T-cell (primary cell): ENCODE measurements around the gene SFT2D1. TPM values are rescaled to one million over a fixed set of nuclear protein-coding genes. Genes with fewer than 3 reads are reported as not detected.

Experiments
- ATAC-seq, 4 experiments: fragments of 200-7000 bp in 3 of 4; fragments of 150-1000 bp in 1 of 4; cut with Tn5 transposase; replicated peaks in 1 of 4; 1 replicate in 3 of 4; 2 replicates in 1 of 4; pipeline ENCODE4 v1.10.0; 2021; ENCODE audit warnings: moderate library complexity in 3 of 4, mild to moderate bottlenecking in 2 of 4, moderate number of reproducible peaks in 1 of 4
- CTCF ChIA-PET, 2 donors: fragments of 300-600 bp; sonication (Branson Sonifier 250); formaldehyde crosslinking; loops; one replicate each; lab custom pipeline; 2022; ENCODE audit warnings: antibody characterized with exemption in 2 of 2; lab: Charles Lee
- POLR2A ChIA-PET, 2 donors: fragments of 300-600 bp; sonication (Branson Sonifier 250); formaldehyde crosslinking; loops; one replicate each; lab custom pipeline; 2022; ENCODE audit warnings: antibody characterized with exemption in 2 of 2; lab: Charles Lee
- DNase-seq, 35 experiments: peaks; one replicate each; pipeline versions ENCODE4 v3.0.0 to v3.0.0-alpha.2; 2013 to 2023
- H3K27ac ChIP-seq: one replicate; pipeline ENCODE4 v1.5.1; 2013; ENCODE audit warnings: low read length
- H3K27me3 ChIP-seq, 2 experiments: replicated peaks in 1 of 2; 1 replicate in 1 of 2; 2 replicates in 1 of 2; pipeline versions ENCODE4 v1.6.1 to v1.7.0; 2013; ENCODE audit warnings: low read length in 1 of 2, mixed read lengths in 1 of 2; ENCODE audit not compliant: control insufficient read depth in 2 of 2, insufficient read depth in 2 of 2; ENCODE audit errors: extremely low read depth in 1 of 2
- H3K36me3 ChIP-seq, 2 donors: 1 replicate in 1 of 2; 2 replicates in 1 of 2; pipeline versions ENCODE4 v1.6.1 to v1.7.0; 2013; ENCODE audit warnings: low read length in 1 of 2; ENCODE audit not compliant: control insufficient read depth in 2 of 2, insufficient read depth in 1 of 2; ENCODE audit errors: extremely low read depth in 1 of 2
- H3K4me1 ChIP-seq, 2 experiments: 1 replicate in 1 of 2; 2 replicates in 1 of 2; pipeline versions ENCODE4 v1.6.1 to v1.7.0; 2013; ENCODE audit warnings: low read length in 2 of 2, mixed read lengths in 1 of 2; ENCODE audit not compliant: insufficient read depth in 2 of 2, control insufficient read depth in 1 of 2; ENCODE audit errors: extremely low read depth in 1 of 2
- H3K4me3 ChIP-seq, 2 donors: 1 replicate in 1 of 2; 2 replicates in 1 of 2; pipeline versions ENCODE4 v1.5.1 to v1.7.0; 2013; ENCODE audit warnings: mild to moderate bottlenecking in 2 of 2, low read length in 1 of 2, moderate library complexity in 1 of 2; ENCODE audit not compliant: control insufficient read depth in 1 of 2; ENCODE audit errors: extremely low read depth in 1 of 2
- H3K9me3 ChIP-seq: 2 replicates; pipeline ENCODE4 v1.7.0; 2013
- H3K27ac Mint-ChIP-seq, 2 donors: one replicate each; pipeline ENCODE4 v1.8.0; 2020 to 2021; ENCODE audit warnings: mild to moderate bottlenecking in 2 of 2, mixed read lengths in 2 of 2
- H3K27me3 Mint-ChIP-seq, 2 donors: one replicate each; pipeline ENCODE4 v1.8.0; 2021 to 2022; ENCODE audit warnings: mixed read lengths in 2 of 2
- H3K36me3 Mint-ChIP-seq: one replicate; pipeline ENCODE4 v1.8.0; 2021; ENCODE audit warnings: mixed read lengths
- H3K4me1 Mint-ChIP-seq, 3 donors: one replicate each; pipeline ENCODE4 v1.8.0; 2020 to 2022; ENCODE audit warnings: mixed read lengths in 3 of 3, mild to moderate bottlenecking in 1 of 3
- H3K4me3 Mint-ChIP-seq, 3 donors: one replicate each; pipeline ENCODE4 v1.8.0; 2020 to 2022; ENCODE audit warnings: mild to moderate bottlenecking in 3 of 3, mixed read lengths in 3 of 3, moderate library complexity in 3 of 3
- H3K9me3 Mint-ChIP-seq, 3 donors: one replicate each; pipeline ENCODE4 v1.8.0; 2020 to 2022; ENCODE audit warnings: mixed read lengths in 3 of 3
- WGBS: methylation state at CpG from one replicate; pipeline ENCODE4 v1.1.5; 2013; ENCODE audit warnings: missing lambda C conversion rate; ENCODE audit not compliant: insufficient coverage; 5-methylcytosine and 5-hydroxymethylcytosine counted together
- total RNA-seq, 35 experiments: library from RNA in 6 of 35; stranded (reverse) in 6 of 35; fragments of 120-200 nt in 1 of 35; gene quantifications; one replicate each; pipeline versions ENCODE4 v1.2.1 to v1.2.4 and lab custom pipeline; 2013 to 2026

Gene SFT2D1
- total RNA-seq, 5 donors from 2014 or later (not counting 1 experiment from before 2014, with no cell fraction given): 13.8 to 32.0 (median 24.6) TPM

DNA sequence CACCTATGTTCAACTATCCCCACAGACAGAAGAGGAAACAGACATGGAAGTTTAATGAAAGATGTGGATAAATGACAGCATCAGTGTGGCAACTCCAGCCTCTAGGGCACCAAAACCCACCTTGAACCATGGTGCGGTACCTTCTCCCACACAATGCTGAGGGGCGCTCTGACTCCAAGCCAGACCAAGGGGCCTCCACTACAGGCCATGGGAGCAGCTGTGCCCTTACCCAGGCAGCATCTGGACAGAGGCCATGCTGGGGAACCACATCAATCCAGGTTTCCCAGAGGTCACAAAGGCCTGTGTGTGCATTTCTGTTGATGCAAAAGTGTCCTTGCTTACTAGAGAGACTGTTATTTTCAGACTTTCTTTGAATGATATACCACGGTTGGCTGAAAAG is 38.2 kb downstream of the SFT2D1 start:
- 100% methylated on average over 2 of the region's 3 CpGs for WGBS
- Histone ChIP-seq H3K27ac (no peak overlapping the region), H3K4me3 (no peak overlapping the region), H3K36me3 (no peaks in the 10 kb centered on the region), H3K4me1 (peaks cover 5 to 17% of the 10 kb centered on the region in 2 experiments), H3K9me3 (no peaks in the 10 kb centered on the region), H3K27me3 (peaks cover 0 to 40% of the 10 kb centered on the region in 2 experiments)
- ChIA-PET CTCF (interaction anchor here in 1 of 2 donors (0.6 kb wide), 1 partner anchor 539 kb away, joined by 3 read pairs; no protein-coding TSS in a partner anchor), POLR2A (no interaction called here)
- H3K36me3 Mint-ChIP-seq: no peaks in the 10 kb centered on the region
- DNase-seq (no peak), ATAC-seq (no peak)
- no peaks in the 10 kb centered on the region for H3K9me3 Mint-ChIP-seq
- no peak overlapping the region for H3K4me3 Mint-ChIP-seq
- no peak overlapping the region for H3K27ac Mint-ChIP-seq
- peaks cover 52 to 61% of the 10 kb centered on the region in 2 donors for H3K27me3 Mint-ChIP-seq
- H3K4me1 Mint-ChIP-seq: peaks cover 0 to 11% (median 2%) of the 10 kb centered on the region in 3 donors

GRCh38 chr6:166301611-166302529 is 40.5 kb downstream of the SFT2D1 start:
- WGBS: 91% methylated on average over 9 of the region's 17 CpGs

DNA sequence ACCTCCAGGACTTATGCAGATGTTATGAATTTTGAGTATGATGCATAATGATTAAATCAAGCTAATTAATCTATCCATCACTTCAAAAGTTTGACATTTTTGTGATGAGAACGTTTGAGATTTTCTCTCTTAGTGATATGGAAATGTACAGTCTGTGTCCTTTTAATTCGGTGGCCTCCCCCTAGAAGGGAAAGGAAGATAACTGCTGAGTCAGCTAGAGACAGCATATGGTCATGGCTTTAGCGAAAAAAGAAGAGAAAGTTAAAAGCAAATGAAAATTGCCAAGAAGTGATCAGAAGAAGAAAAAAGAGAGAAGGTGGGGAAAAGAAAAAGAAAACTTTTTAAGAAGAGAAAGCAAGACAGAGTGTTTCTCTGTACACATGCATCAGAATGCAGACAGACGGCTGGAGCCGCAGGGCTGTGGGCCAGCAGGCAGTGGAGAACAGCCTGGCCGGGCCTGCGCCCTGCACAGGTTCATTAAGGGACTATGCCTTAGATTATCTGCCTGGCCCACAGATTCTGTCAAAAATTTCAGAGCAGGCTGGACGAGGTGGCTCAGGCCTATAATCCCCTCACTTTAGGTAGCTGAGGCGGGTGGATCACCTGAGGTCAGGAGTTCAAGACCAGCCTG is 41.9 kb downstream of the SFT2D1 start:
- Histone ChIP-seq H3K27ac (no peak overlapping the region), H3K36me3 (no peaks in the 10 kb centered on the region), H3K4me1 (no peaks in the 10 kb centered on the region), H3K9me3 (no peaks in the 10 kb centered on the region), H3K27me3 (peaks cover 0 to 35% of the 10 kb centered on the region in 2 experiments), H3K4me3 (no peak overlapping the region)
- H3K9me3 Mint-ChIP-seq: no peaks in the 10 kb centered on the region
- WGBS: 79% methylated on average over 9 of the region's 9 CpGs
- H3K4me3 Mint-ChIP-seq: no peak overlapping the region
- ChIA-PET POLR2A (no interaction called here), CTCF (interaction anchor here in 1 of 2 donors (0.6 to 0.7 kb wide), 2 partner anchors 80 to 439 kb away, joined by 4 to 8 read pairs; no protein-coding TSS in a partner anchor)
- H3K4me1 Mint-ChIP-seq: no peaks in the 10 kb centered on the region
- DNase-seq (no peak), ATAC-seq (no peak)
- no peak overlapping the region for H3K27ac Mint-ChIP-seq
- H3K36me3 Mint-ChIP-seq: no peaks in the 10 kb centered on the region
- peaks cover 51 to 54% of the 10 kb centered on the region in 2 donors for H3K27me3 Mint-ChIP-seq

More at GRCh38 chr6:166301611-166302529, 40.5 kb downstream of the SFT2D1 start:
- ATAC-seq: no peak
- Histone ChIP-seq H3K4me1 (peaks cover 0 to 3% of the 10 kb centered on the region in 2 experiments), H3K27ac (no peak overlapping the region), H3K36me3 (no peaks in the 10 kb centered on the region), H3K4me3 (no peak overlapping the region), H3K27me3 (peaks cover 0 to 42% of the 10 kb centered on the region in 2 experiments), H3K9me3 (no peaks in the 10 kb centered on the region)
- H3K4me1 Mint-ChIP-seq: peaks cover 0 to 6% (median 0%) of the 10 kb centered on the region in 3 donors
- ChIA-PET CTCF (no interaction called here), POLR2A (no interaction called here)
- no peaks in the 10 kb centered on the region for H3K36me3 Mint-ChIP-seq
- no peak overlapping the region for H3K27ac Mint-ChIP-seq
- H3K9me3 Mint-ChIP-seq: no peaks in the 10 kb centered on the region
- no peak overlapping the region for H3K4me3 Mint-ChIP-seq
- H3K27me3 Mint-ChIP-seq: peaks cover 57 to 64% of the 10 kb centered on the region in 2 donors
- no peak for DNase-seq

DNA sequence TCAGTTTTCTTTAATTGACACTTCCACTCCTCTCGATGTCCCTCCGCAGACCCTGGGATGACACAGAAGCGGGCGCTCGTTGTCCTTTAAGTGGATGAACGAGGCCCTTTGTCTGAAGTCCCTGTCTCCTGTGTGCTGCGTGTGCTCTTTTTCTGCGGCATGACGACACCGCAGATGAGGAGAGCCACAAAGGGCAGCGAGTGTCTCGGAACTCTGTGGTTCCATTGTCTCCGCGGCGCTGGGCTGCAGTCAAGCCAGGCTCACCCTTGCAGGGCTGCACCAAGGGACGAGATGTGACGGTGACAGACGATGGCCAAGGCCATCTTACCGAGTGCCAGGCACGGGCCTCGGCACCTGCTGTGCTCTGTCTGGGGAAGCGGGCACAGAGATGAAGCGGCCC is 44.7 kb downstream of the SFT2D1 start:
- H3K27me3 ChIP-seq: peaks cover 0 to 37% of the 10 kb centered on the region in 2 experiments
- H3K4me3 ChIP-seq: no peak overlapping the region
- 92% methylated on average over 23 of the region's 23 CpGs for WGBS
- H3K4me1 Mint-ChIP-seq: peaks cover 0 to 3% (median 0%) of the 10 kb centered on the region in 3 donors
- no peaks in the 10 kb centered on the region for H3K36me3 Mint-ChIP-seq
- H3K9me3 Mint-ChIP-seq: no peaks in the 10 kb centered on the region
- H3K4me3 Mint-ChIP-seq: no peak overlapping the region
- H3K9me3 ChIP-seq: no peaks in the 10 kb centered on the region
- DNase-seq: no peak
- no peaks in the 10 kb centered on the region for H3K36me3 ChIP-seq
- no peaks in the 10 kb centered on the region for H3K4me1 ChIP-seq
- POLR2A ChIA-PET: no interaction called here
- H3K27me3 Mint-ChIP-seq: peaks cover 26 to 36% of the 10 kb centered on the region in 2 donors
- no peak overlapping the region for H3K27ac Mint-ChIP-seq
- no peak overlapping the region for H3K27ac ChIP-seq
- CTCF ChIA-PET: no interaction called here
- no peak for ATAC-seq

DNA sequence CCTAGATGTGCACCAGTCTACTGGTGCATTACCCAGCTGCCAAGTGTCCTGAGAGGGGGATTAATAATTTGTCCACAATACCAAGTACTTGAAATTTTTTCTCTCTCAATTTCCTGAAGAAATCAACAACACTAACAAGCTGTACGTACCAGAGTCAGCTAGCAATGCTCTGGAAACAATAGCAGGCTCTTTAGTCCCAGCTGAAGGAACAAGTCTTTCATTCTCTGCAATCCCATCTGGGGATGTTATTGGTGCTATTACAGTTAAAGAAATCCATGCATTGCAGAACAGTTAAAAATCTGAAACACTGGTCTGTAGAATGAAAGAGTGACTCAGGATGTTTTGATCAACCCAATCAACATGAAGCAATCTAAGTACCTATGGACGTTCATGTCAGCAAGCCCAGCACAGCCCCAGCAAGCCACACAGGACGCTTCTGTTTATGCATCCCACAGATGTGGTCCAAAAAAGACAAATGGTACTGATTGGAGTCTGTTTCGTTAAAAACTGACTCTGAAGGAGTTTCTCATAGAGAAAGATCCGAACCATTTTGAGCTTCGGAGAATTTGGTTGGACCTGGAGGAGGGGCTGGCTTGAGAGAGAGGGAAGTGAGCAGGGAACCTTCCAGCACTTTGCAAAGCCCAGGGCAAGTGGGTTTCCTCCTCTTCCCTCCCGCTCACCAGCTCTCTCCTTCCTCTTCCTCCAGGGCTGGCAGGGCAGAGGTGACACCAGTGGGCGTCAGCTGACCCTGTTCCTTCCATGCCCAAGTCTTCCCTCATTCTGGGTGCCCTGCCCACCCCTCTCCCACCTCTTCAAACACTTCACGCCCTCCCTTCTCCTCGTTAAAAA is 46.1 kb downstream of the SFT2D1 start:
- H3K27me3 Mint-ChIP-seq: peaks cover 25 to 29% of the 10 kb centered on the region in 2 donors
- H3K9me3 ChIP-seq: no peaks in the 10 kb centered on the region
- DNase-seq (no peak), ATAC-seq (no peak)
- no peaks in the 10 kb centered on the region for H3K36me3 Mint-ChIP-seq
- H3K27me3 ChIP-seq: peaks cover 0 to 32% of the 10 kb centered on the region in 2 experiments
- no peaks in the 10 kb centered on the region for H3K9me3 Mint-ChIP-seq
- no peak overlapping the region for H3K27ac ChIP-seq
- H3K4me3 Mint-ChIP-seq: no peak overlapping the region
- POLR2A ChIA-PET: no interaction called here
- H3K4me1 ChIP-seq: no peaks in the 10 kb centered on the region
- no peak overlapping the region for H3K27ac Mint-ChIP-seq
- no peak overlapping the region for H3K4me3 ChIP-seq
- 84% methylated on average over 4 of the region's 10 CpGs for WGBS
- CTCF ChIA-PET: no interaction called here
- peaks cover 0 to 3% (median 0%) of the 10 kb centered on the region in 3 donors for H3K4me1 Mint-ChIP-seq
- no peaks in the 10 kb centered on the region for H3K36me3 ChIP-seq
